Gastrocnemius medialis (tissue), 4 donors: ENCODE data around the gene CCDC30. TPM values are rescaled to one million over a fixed set of nuclear protein-coding genes. Genes with fewer than 3 reads are reported as not detected.

Source experiments
- ATAC-seq, 2 donors: fragments of 150-250 bp; one replicate each; pipeline ENCODE4 v1.9.1; 2016
- DNase-seq, 2 donors: peaks; one replicate each; pipeline ENCODE4 v3.0.0-alpha.2; 2019
- H3K27ac ChIP-seq, 4 donors: fragments of 200-600 bp; sonication (generic); 1 replicate in 1 of 4; 2 replicates in 3 of 4; pipeline ENCODE4 v1.5.1; 2016 to 2018; ENCODE audit warnings: mild to moderate bottlenecking in 2 of 4, moderate library complexity in 1 of 4
- H3K27me3 ChIP-seq, 3 donors: fragments of 200-600 bp; sonication (generic) in 2 of 3; 1 replicate in 1 of 3; 2 replicates in 2 of 3; pipeline versions ENCODE4 v1.5.1 to v1.6.0; 2016 to 2019; ENCODE audit warnings: mild to moderate bottlenecking in 1 of 3, moderate library complexity in 1 of 3
- H3K36me3 ChIP-seq, 2 donors: fragments of 200-600 bp; sonication (generic) in 1 of 2; one replicate each; pipeline ENCODE4 v1.5.1; 2017 to 2018
- H3K4me1 ChIP-seq, 2 donors: fragments of 200-600 bp; sonication (generic) in 1 of 2; one replicate each; pipeline ENCODE4 v1.5.1; 2016 to 2017; ENCODE audit warnings: mild to moderate bottlenecking in 2 of 2
- H3K4me3 ChIP-seq, 4 donors: fragments of 200-600 bp; sonication (generic) in 3 of 4; 1 replicate in 1 of 4; 2 replicates in 3 of 4; pipeline ENCODE4 v1.5.1; 2016 to 2019; ENCODE audit warnings: mild to moderate bottlenecking in 2 of 4
- H3K9me3 ChIP-seq, 3 donors: fragments of 200-600 bp; sonication (generic) in 2 of 3; 1 replicate in 1 of 3; 2 replicates in 2 of 3; pipeline ENCODE4 v1.5.1; 2016 to 2019
- POLR2A ChIP-seq, 2 donors: fragments of 450-650 bp; IDR thresholded peaks; one replicate each; pipeline ENCODE4 v1.6.1; 2017; ENCODE audit warnings: antibody characterized with exemption in 2 of 2, mild to moderate bottlenecking in 2 of 2, moderate library complexity in 2 of 2
- in situ Hi-C, 4 donors: fragments of 200-750 bp; cut with MboI; loops; one replicate each; pipeline versions ENCODE4 v1.15.0 to v1.8.0; 2017; ENCODE audit warnings: low sequenced_read_pairs in 4 of 4
- intact Hi-C: fragments of 100-400 bp; cut with DNase I; formaldehyde crosslinking; loops from one replicate; pipeline ENCODE4 v1.15.1; 2023; ENCODE audit warnings: low total_unique reads
- total RNA-seq, 4 donors: library from RNA; depleted of rRNA; stranded (reverse); fragments of >200 nt; gene quantifications; one replicate each; pipeline versions ENCODE4 v1.1.0 to v1.2.3, GENCODE V29; 2016
- TF ChIP-seq, protein P1 (sequence below), 5 experiments: fragments of 450-650 bp in 3 of 5; fragments of 200-600 bp in 2 of 5; sonication (generic) in 2 of 5; IDR thresholded peaks in 4 of 5; conservative IDR thresholded peaks in 1 of 5; 1 replicate in 4 of 5; 2 replicates in 1 of 5; pipeline ENCODE4 v1.5.1; 2016 to 2019; ENCODE audit warnings: antibody characterized with exemption in 5 of 5, mild to moderate bottlenecking in 3 of 5, moderate library complexity in 3 of 5

The CCDC30 gene
- total RNA-seq, 4 donors from 2014 or later, result 0.24 to 2.9 (median 0.74) TPM

DNA sequence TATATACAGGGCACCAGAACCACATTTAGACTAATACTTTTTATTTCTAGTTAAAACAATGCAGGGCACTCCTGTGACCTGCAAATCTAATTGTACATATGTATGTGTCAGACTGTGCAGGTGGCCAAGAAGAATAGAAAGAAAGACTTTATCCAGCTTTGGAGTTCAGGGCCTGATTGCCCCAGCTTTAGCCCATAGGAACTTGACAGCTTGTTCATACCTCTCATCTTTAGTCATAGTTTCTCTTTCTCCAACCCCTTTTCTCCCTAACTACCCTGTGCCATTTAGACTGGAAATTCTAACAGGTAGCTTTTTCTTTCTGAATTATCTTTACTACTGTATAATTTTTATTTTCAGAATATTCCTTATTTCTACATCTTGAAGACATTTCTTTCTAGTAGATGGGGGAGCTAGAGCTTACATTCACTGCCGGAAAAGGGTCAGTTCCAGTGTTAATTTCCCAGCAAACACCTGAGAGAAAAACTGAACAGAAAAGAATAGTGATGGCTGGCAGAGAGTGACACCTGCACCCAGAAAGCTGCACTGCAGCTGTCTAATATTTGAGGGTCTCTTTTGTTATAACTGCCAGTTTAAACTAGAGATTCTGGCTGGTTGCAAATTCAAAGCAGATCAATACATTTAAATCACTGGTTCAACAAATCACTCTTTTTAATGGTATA, 227.5 kb downstream of the CCDC30 start:
- DNase-seq (no peak), ATAC-seq (no peak)
- no peak overlapping the region for H3K4me3 ChIP-seq
- no peaks in the 10 kb centered on the region for H3K9me3 ChIP-seq
- intact Hi-C loops (no loop called here), in situ Hi-C loops (no loop called here)
- H3K4me1 ChIP-seq, result peaks cover 59 to 71% of the 10 kb centered on the region in 2 donors
- TF ChIP-seq POLR2A (IDR thresholded peaks at IDR 0.05), result no peak
- H3K36me3 ChIP-seq, result no peaks in the 10 kb centered on the region
- H3K27ac ChIP-seq, result no peak overlapping the region
- no peaks in the 10 kb centered on the region for H3K27me3 ChIP-seq

DNA sequence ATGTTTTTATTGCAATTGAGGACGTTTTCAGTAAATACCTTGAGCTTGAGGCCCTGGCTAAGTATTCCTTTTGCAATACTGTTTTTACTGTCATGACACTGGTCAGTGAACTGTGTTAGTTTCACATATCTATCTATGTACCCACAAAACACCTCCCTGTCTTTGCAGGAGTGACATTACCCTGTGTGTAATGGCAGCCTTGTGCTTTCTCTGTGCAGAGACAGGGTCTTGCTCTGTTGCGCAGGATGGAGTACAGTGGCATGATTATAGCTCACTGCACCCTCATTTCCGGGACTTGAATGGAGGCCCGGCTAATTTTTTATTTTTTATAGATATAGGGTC, 228.0 kb downstream of the CCDC30 start:
- Histone ChIP-seq H3K4me3 (no peak overlapping the region), H3K4me1 (peaks cover 54 to 66% of the 10 kb centered on the region in 2 donors), H3K27me3 (no peaks in the 10 kb centered on the region), H3K27ac (no peak overlapping the region), H3K36me3 (peaks cover 0 to under 1% of the 10 kb centered on the region in 2 donors), H3K9me3 (no peaks in the 10 kb centered on the region)
- DNase-seq, result no peak
- in situ Hi-C loops (no loop called here), intact Hi-C loops (no loop called here)
- TF ChIP-seq POLR2A (IDR thresholded peaks at IDR 0.05), result no peak
- TF ChIP-seq, protein P1, sequence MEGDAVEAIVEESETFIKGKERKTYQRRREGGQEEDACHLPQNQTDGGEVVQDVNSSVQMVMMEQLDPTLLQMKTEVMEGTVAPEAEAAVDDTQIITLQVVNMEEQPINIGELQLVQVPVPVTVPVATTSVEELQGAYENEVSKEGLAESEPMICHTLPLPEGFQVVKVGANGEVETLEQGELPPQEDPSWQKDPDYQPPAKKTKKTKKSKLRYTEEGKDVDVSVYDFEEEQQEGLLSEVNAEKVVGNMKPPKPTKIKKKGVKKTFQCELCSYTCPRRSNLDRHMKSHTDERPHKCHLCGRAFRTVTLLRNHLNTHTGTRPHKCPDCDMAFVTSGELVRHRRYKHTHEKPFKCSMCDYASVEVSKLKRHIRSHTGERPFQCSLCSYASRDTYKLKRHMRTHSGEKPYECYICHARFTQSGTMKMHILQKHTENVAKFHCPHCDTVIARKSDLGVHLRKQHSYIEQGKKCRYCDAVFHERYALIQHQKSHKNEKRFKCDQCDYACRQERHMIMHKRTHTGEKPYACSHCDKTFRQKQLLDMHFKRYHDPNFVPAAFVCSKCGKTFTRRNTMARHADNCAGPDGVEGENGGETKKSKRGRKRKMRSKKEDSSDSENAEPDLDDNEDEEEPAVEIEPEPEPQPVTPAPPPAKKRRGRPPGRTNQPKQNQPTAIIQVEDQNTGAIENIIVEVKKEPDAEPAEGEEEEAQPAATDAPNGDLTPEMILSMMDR (IDR thresholded peaks at IDR 0.05 in 4 of 5, conservative IDR thresholded peaks at IDR 0.05 in 1 of 5), result no peak
- no peak for ATAC-seq

DNA sequence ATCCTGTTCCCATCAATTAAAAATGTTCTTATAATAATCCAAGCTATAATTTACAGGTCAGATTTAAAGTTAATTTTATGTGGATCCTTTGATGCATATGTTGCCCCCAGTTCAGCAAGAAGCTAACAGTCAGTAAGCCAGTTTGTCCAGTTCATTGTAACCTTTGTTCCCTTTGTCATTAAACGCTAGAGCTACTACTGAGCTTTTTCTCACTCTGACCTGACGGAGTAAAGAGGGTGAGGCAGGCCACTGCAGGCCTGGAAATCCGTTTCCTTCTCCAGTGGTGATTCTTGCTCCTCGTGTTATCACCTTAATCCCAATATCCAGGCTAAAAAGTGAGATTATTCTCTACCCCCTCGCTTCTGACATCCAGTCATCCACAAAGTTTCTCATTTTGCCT, 229.4 kb downstream of the CCDC30 start:
- no peaks in the 10 kb centered on the region for H3K9me3 ChIP-seq
- intact Hi-C loops (no loop called here), in situ Hi-C loops (no loop called here)
- ATAC-seq (no peak), DNase-seq (no peak)
- TF ChIP-seq POLR2A (IDR thresholded peaks at IDR 0.05), result no peak
- TF ChIP-seq, protein P1 (IDR thresholded peaks at IDR 0.05 in 4 of 5, conservative IDR thresholded peaks at IDR 0.05 in 1 of 5), result no peak
- H3K27me3 ChIP-seq, result no peaks in the 10 kb centered on the region
- H3K4me1 ChIP-seq, result peaks cover 45 to 54% of the 10 kb centered on the region in 2 donors
- H3K27ac ChIP-seq, result no peak overlapping the region
- H3K4me3 ChIP-seq, result no peak overlapping the region
- H3K36me3 ChIP-seq, result peaks cover 2 to 14% of the 10 kb centered on the region in 2 donors

DNA sequence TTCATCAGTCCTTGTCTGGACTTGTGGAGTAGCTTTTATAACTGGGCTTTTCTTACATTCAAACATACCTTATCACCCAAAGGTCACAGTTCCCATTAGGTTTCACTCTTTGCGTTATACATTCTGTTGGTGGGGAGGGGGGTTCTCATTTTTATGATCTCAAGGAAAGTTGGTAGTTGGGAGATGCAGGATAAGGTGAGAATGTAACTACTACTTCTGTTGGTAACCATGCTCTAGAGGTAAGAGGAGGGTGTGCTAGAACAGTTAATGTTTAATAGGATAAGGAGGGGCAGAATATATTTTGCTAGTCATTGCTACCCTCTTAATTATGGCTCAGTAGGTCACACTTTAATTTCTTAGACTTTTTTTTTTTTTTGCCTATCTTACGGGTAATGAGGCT, 229.8 kb downstream of the CCDC30 start:
- DNase-seq (no peak), ATAC-seq (no peak)
- Histone ChIP-seq H3K36me3 (peaks cover 6 to 18% of the 10 kb centered on the region in 2 donors), H3K4me3 (no peak overlapping the region), H3K9me3 (no peaks in the 10 kb centered on the region), H3K4me1 (peaks cover 40 to 49% of the 10 kb centered on the region in 2 donors), H3K27me3 (no peaks in the 10 kb centered on the region), H3K27ac (no peak overlapping the region)
- TF ChIP-seq, protein P1 (IDR thresholded peaks at IDR 0.05 in 4 of 5, conservative IDR thresholded peaks at IDR 0.05 in 1 of 5), result no peak
- TF ChIP-seq POLR2A (IDR thresholded peaks at IDR 0.05), result no peak
- in situ Hi-C loops (no loop called here), intact Hi-C loops (no loop called here)

DNA sequence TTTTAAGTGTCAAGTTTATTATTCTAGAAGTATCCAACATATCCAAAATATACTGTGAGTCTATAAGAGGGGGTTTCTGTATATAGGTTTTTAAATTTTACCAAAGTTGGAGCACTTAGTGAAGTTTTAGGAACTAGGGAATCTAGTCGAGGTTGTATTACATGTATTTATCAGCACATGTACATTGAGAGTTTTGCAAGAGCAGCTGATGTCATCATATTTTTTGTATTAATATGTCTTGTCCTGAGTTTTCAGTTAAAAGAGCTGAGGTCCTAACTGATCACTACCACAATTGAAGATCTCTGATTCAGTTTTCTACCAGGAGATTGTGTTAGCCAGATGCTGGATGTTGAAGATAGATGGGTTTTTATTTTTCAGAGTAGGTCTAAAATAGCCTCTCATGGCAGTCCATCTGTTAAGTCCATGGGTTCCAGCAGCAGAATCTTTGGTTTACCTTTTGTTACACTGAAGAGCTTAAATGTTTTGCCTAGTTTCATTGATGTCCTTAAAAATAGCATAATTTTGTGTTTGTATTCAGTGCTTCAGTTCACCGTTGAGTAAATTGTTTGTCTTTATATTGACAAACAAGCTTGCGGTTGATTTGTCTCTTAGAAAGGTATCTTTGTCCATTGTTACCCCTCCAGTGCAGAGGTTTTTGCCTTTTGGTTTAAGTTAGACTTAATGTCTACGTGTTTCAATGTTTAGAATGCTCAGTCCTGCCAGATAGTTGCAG, 235.2 kb downstream of the CCDC30 start:
- in situ Hi-C loops, result no loop called here
- no peak overlapping the region for H3K4me3 ChIP-seq
- peaks cover 6 to 70% of the 10 kb centered on the region in 2 donors for H3K36me3 ChIP-seq
- H3K4me1 ChIP-seq, result peaks cover 0 to 7% of the 10 kb centered on the region in 2 donors
- intact Hi-C loops, result no loop called here
- TF ChIP-seq, protein P1 (IDR thresholded peaks at IDR 0.05 in 4 of 5, conservative IDR thresholded peaks at IDR 0.05 in 1 of 5), result no peak
- no peak for TF ChIP-seq POLR2A (IDR thresholded peaks at IDR 0.05)
- no peak for DNase-seq
- H3K27ac ChIP-seq, result no peak overlapping the region
- no peaks in the 10 kb centered on the region for H3K27me3 ChIP-seq
- ATAC-seq, result no peak
- H3K9me3 ChIP-seq, result no peaks in the 10 kb centered on the region
